Mesenchymal stem cell (in vitro differentiated cells and primary cell): ENCODE measurements around the gene IKBIP.

Experiments
- DNase-seq: peaks from one replicate; pipeline ENCODE4 v3.0.0-alpha.2; 2013
- H2AFZ ChIP-seq: one replicate; pipeline ENCODE4 v1.6.1; 2013; ENCODE audit warnings: low read depth, mild to moderate bottlenecking, control low read depth, inconsistent platforms, low read length, moderate library complexity
- H2AK5ac ChIP-seq: 2 replicates; pipeline ENCODE4 v1.6.1; 2013; ENCODE audit warnings: low read length, moderate library complexity, mild to moderate bottlenecking, inconsistent platforms; ENCODE audit not compliant: severe bottlenecking
- H2BK120ac ChIP-seq: one replicate; pipeline ENCODE4 v1.6.1; 2013; ENCODE audit warnings: low read depth, mild to moderate bottlenecking, inconsistent platforms, low read length, moderate library complexity
- H2BK12ac ChIP-seq, 2 experiments: one replicate each; pipeline ENCODE4 v1.6.1; 2013; ENCODE audit warnings: inconsistent platforms in 2 of 2, low read length in 2 of 2, mild to moderate bottlenecking in 2 of 2, moderate library complexity in 2 of 2, control low read depth in 1 of 2
- H2BK15ac ChIP-seq: one replicate; pipeline ENCODE4 v1.6.1; 2013; ENCODE audit warnings: mild to moderate bottlenecking, low read depth, inconsistent platforms; ENCODE audit not compliant: poor library complexity, severe bottlenecking
- H2BK5ac ChIP-seq: 2 replicates; pipeline ENCODE4 v1.6.1; 2013; ENCODE audit warnings: low read depth, mild to moderate bottlenecking, low read length, control low read depth, inconsistent platforms; ENCODE audit not compliant: poor library complexity, severe bottlenecking
- H3K14ac ChIP-seq, 2 experiments: one replicate each; pipeline ENCODE4 v1.6.1; 2013; ENCODE audit warnings: inconsistent platforms in 2 of 2, low read length in 2 of 2, control low read depth in 1 of 2, mild to moderate bottlenecking in 1 of 2, moderate library complexity in 1 of 2
- H3K18ac ChIP-seq, 2 experiments: one replicate each; pipeline ENCODE4 v1.6.1; 2013; ENCODE audit warnings: inconsistent platforms in 2 of 2, low read length in 2 of 2, control low read depth in 1 of 2, low read depth in 1 of 2, mild to moderate bottlenecking in 1 of 2
- H3K23ac ChIP-seq, 2 experiments: one replicate each; pipeline ENCODE4 v1.6.1; 2013; ENCODE audit warnings: inconsistent platforms in 2 of 2, low read length in 2 of 2, mild to moderate bottlenecking in 2 of 2, moderate library complexity in 2 of 2, control low read depth in 1 of 2
- H3K27ac ChIP-seq: 2 replicates; pipeline ENCODE4 v1.5.1; 2013; ENCODE audit warnings: mild to moderate bottlenecking, moderate library complexity, low read length, control low read depth, inconsistent platforms; ENCODE audit not compliant: poor library complexity, severe bottlenecking
- H3K27me3 ChIP-seq, 2 experiments: 2 replicates each; pipeline versions ENCODE4 v1.6.1 to v1.7.0; 2013; ENCODE audit warnings: low read length in 2 of 2, mild to moderate bottlenecking in 2 of 2, moderate library complexity in 2 of 2, control low read depth in 1 of 2, inconsistent platforms in 1 of 2; ENCODE audit not compliant: control insufficient read depth in 1 of 2, insufficient read depth in 1 of 2
- H3K36me3 ChIP-seq, 2 experiments: 2 replicates each; pipeline versions ENCODE4 v1.6.1 to v1.7.0; 2013; ENCODE audit warnings: low read length in 2 of 2, control low read depth in 1 of 2, inconsistent platforms in 1 of 2, low read depth in 1 of 2, mild to moderate bottlenecking in 1 of 2; ENCODE audit not compliant: insufficient read depth in 2 of 2, control insufficient read depth in 1 of 2
- H3K4ac ChIP-seq, 2 experiments: one replicate each; pipeline ENCODE4 v1.6.1; 2013; ENCODE audit warnings: inconsistent platforms in 2 of 2, low read length in 2 of 2, mild to moderate bottlenecking in 2 of 2, moderate library complexity in 2 of 2, control low read depth in 1 of 2, low read depth in 1 of 2
- H3K4me1 ChIP-seq: 2 replicates; pipeline ENCODE4 v1.6.1; 2013; ENCODE audit warnings: low read depth, low read length, control low read depth; ENCODE audit not compliant: control insufficient read depth, insufficient read depth
- H3K4me2 ChIP-seq: 2 replicates; pipeline ENCODE4 v1.6.1; 2013; ENCODE audit warnings: low read length, mild to moderate bottlenecking, inconsistent platforms; ENCODE audit not compliant: poor library complexity, severe bottlenecking
- H3K4me3 ChIP-seq, 2 experiments: 2 replicates each; pipeline versions ENCODE4 v1.5.1 to v1.7.0; 2013; ENCODE audit warnings: low read length in 2 of 2, mild to moderate bottlenecking in 2 of 2, control low read depth in 1 of 2, low read depth in 1 of 2; ENCODE audit not compliant: insufficient read depth in 1 of 2
- H3K79me1 ChIP-seq: replicated peaks from 2 replicates; pipeline ENCODE4 v1.6.1; 2013; ENCODE audit warnings: mild to moderate bottlenecking, control low read depth, low read length, inconsistent platforms; ENCODE audit not compliant: poor library complexity, severe bottlenecking
- H3K9ac ChIP-seq: 2 replicates; pipeline ENCODE4 v1.7.0; 2013; ENCODE audit warnings: mild to moderate bottlenecking, low read length, moderate library complexity
- H3K9me3 ChIP-seq: 2 replicates; pipeline ENCODE4 v1.7.0; 2013; ENCODE audit warnings: mild to moderate bottlenecking, low read length; ENCODE audit not compliant: control insufficient read depth
- H4K8ac ChIP-seq: one replicate; pipeline ENCODE4 v1.6.1; 2013; ENCODE audit warnings: inconsistent platforms, mild to moderate bottlenecking, low read length, moderate library complexity
- H4K91ac ChIP-seq: one replicate; pipeline ENCODE4 v1.6.1; 2013; ENCODE audit warnings: mild to moderate bottlenecking, low read length, inconsistent platforms
- WGBS: methylation state at CpG from one replicate; pipeline ENCODE4 v1.1.7; 2013; ENCODE audit warnings: mixed read lengths; 5-methylcytosine and 5-hydroxymethylcytosine counted together

Gene IKBIP

GRCh38 chr12:98679611-98680005 is 35.0 kb upstream of the IKBIP start:
- H2BK120ac ChIP-seq = no peak overlapping the region
- no peak for DNase-seq
- no peak overlapping the region for H4K91ac ChIP-seq
- no peaks in the 10 kb centered on the region for H3K9me3 ChIP-seq
- no peak overlapping the region for H4K8ac ChIP-seq
- peaks cover 18% of the 10 kb centered on the region for H3K79me1 ChIP-seq
- H3K27me3 ChIP-seq = no peaks in the 10 kb centered on the region
- no peak overlapping the region for H2AK5ac ChIP-seq
- no peak overlapping the region for H3K4me3 ChIP-seq
- H2BK5ac ChIP-seq = no peak overlapping the region
- H3K27ac ChIP-seq = no peak overlapping the region
- H3K4me1 ChIP-seq = no peaks in the 10 kb centered on the region
- H2BK12ac ChIP-seq = no peak overlapping the region
- H3K14ac ChIP-seq = no peak overlapping the region
- H2BK15ac ChIP-seq = no peak overlapping the region
- no peak overlapping the region for H3K9ac ChIP-seq
- WGBS = 97% methylated on average over 14 of the region's 15 CpGs
- H2AFZ ChIP-seq = no peak overlapping the region
- no peak overlapping the region for H3K18ac ChIP-seq
- H3K4me2 ChIP-seq = no peak overlapping the region
- H3K36me3 ChIP-seq = peaks cover 23 to 87% of the 10 kb centered on the region in 2 experiments
- no peak overlapping the region for H3K23ac ChIP-seq
- no peak overlapping the region for H3K4ac ChIP-seq

GRCh38 chr12:98678946-98679610 is 34.5 kb upstream of the IKBIP start:
- no peak overlapping the region for H2AFZ ChIP-seq
- no peak overlapping the region for H3K9ac ChIP-seq
- H3K4me1 ChIP-seq = no peaks in the 10 kb centered on the region
- no peak overlapping the region for H3K27ac ChIP-seq
- H2BK12ac ChIP-seq = no peak overlapping the region
- H2BK5ac ChIP-seq = no peak overlapping the region
- H3K18ac ChIP-seq = no peak overlapping the region
- H3K4me3 ChIP-seq = no peak overlapping the region
- no peak overlapping the region for H2AK5ac ChIP-seq
- H3K36me3 ChIP-seq = peaks cover 23 to 87% of the 10 kb centered on the region in 2 experiments
- H4K8ac ChIP-seq = no peak overlapping the region
- whole genome bisulfite sequencing = 95% methylated on average over 7 of the region's 7 CpGs
- no peak overlapping the region for H3K23ac ChIP-seq
- H4K91ac ChIP-seq = no peak overlapping the region
- no peak overlapping the region for H3K14ac ChIP-seq
- no peak overlapping the region for H3K4me2 ChIP-seq
- no peak overlapping the region for H3K4ac ChIP-seq
- H3K9me3 ChIP-seq = no peaks in the 10 kb centered on the region
- H3K79me1 ChIP-seq = peaks cover 19% of the 10 kb centered on the region
- no peak for DNase-seq
- H3K27me3 ChIP-seq = no peaks in the 10 kb centered on the region
- no peak overlapping the region for H2BK15ac ChIP-seq
- H2BK120ac ChIP-seq = no peak overlapping the region

- Histone ChIP-seq H3K27ac (no peak overlapping the region), H2BK5ac (no peak overlapping the region), H4K8ac (no peak overlapping the region), H3K4ac (no peak overlapping the region), H2BK15ac (no peak overlapping the region), H3K9ac (no peak overlapping the region), H4K91ac (no peak overlapping the region), H3K4me2 (no peak overlapping the region), H3K23ac (no peak overlapping the region), H3K4me1 (no peaks in the 10 kb centered on the region), H2BK12ac (no peak overlapping the region), H2BK120ac (no peak overlapping the region), H3K4me3 (no peak overlapping the region), H3K27me3 (no peaks in the 10 kb centered on the region), H2AFZ (no peak overlapping the region), H2AK5ac (no peak overlapping the region), H3K9me3 (no peaks in the 10 kb centered on the region), H3K14ac (no peak overlapping the region), H3K79me1 (peaks cover 19% of the 10 kb centered on the region), H3K18ac (no peak overlapping the region), H3K36me3 (peaks cover 23 to 87% of the 10 kb centered on the region in 2 experiments)
- WGBS = 95% methylated on average over 15 of the region's 15 CpGs
- no peak for DNase-seq
Measured at GRCh38 chr12:98678236-98678945, 33.8 kb upstream of the IKBIP start.

GRCh38 chr12:98674841-98675240 is 30.3 kb upstream of the IKBIP start:
- Histone ChIP-seq H3K9ac (no peak overlapping the region), H2BK12ac (no peak overlapping the region), H3K27ac (no peak overlapping the region), H3K9me3 (no peaks in the 10 kb centered on the region), H3K23ac (no peak overlapping the region), H3K18ac (no peak overlapping the region), H3K36me3 (peaks cover 27 to 72% of the 10 kb centered on the region in 2 experiments), H3K27me3 (no peaks in the 10 kb centered on the region), H2BK5ac (no peak overlapping the region), H3K4me3 (no peak overlapping the region), H4K91ac (no peak overlapping the region), H2AK5ac (no peak overlapping the region), H2BK15ac (no peak overlapping the region), H3K14ac (no peak overlapping the region), H3K4me1 (no peaks in the 10 kb centered on the region), H4K8ac (no peak overlapping the region), H3K4me2 (no peak overlapping the region), H3K79me1 (peaks cover 23% of the 10 kb centered on the region), H2BK120ac (no peak overlapping the region), H3K4ac (no peak overlapping the region), H2AFZ (no peak overlapping the region)
- DNase-seq = no peak
